C4-2B (cell line): ENCODE measurements around the gene CYGB.
"Not testable (repeated sequence)": the region's sequence is repeated elsewhere in the genome, so short reads cannot be mapped to it uniquely, and the experiment has no call there.

Experiments used
- H3K27ac ChIP-seq: fragments of 450-650 bp; 2 replicates; pipeline ENCODE4 v1.5.1; 2017
- ZFX ChIP-seq: fragments of 450-650 bp; IDR thresholded peaks from 2 replicates; pipeline ENCODE4 v1.6.1; 2017
- TF ChIP-seq, protein P1 (sequence below): fragments of 450-650 bp; conservative IDR thresholded peaks from 2 replicates; pipeline ENCODE4 v1.5.1; 2017; ENCODE audit warnings: mild to moderate bottlenecking

Gene CYGB

DNA sequence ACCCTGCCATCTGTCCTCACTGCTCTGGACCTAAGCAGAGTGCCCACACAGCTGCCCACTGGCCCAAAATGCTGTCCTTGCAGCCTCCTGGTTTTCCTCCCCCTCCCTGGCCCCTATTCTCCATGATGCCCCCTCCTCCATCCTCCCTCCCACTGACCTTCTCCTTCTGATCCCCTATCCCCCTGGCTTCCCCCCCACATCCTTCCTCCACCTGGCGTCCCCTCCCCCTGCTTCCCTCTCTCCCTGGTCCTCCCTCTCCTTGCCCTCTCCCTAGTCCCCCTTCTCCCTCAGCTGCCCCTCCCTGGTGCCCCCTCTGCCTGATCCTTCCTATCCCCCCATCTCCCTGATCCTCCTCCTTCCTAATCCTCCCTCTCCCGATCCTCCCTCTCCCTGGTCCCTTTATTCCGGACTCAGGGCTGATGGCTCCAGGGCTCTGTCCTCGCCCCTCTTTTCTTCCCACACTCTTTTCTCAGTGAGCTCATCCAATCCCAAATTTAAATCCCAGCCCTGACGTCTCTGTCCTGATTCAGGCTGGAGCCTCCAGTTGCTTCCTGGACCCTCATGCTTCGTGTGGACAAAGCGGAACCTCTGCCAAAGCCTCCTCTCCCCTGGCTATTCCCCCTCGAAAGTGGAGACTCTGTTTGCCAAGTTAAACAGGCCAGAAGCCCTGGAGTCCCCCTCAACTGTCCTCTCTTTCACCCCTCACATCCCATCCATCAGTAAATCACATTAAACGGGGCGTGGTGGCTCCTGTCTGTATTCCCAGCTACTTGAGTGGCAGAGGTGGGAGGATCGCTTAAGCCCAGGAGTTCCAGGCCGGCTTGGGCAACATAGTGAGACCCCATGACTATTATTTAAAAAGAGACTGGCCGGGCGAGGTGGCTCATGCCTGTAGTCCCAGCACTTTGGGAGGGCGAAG, 18.2 kb downstream of the CYGB start:
- no peak for TF ChIP-seq ZFX
- TF ChIP-seq, protein P1, sequence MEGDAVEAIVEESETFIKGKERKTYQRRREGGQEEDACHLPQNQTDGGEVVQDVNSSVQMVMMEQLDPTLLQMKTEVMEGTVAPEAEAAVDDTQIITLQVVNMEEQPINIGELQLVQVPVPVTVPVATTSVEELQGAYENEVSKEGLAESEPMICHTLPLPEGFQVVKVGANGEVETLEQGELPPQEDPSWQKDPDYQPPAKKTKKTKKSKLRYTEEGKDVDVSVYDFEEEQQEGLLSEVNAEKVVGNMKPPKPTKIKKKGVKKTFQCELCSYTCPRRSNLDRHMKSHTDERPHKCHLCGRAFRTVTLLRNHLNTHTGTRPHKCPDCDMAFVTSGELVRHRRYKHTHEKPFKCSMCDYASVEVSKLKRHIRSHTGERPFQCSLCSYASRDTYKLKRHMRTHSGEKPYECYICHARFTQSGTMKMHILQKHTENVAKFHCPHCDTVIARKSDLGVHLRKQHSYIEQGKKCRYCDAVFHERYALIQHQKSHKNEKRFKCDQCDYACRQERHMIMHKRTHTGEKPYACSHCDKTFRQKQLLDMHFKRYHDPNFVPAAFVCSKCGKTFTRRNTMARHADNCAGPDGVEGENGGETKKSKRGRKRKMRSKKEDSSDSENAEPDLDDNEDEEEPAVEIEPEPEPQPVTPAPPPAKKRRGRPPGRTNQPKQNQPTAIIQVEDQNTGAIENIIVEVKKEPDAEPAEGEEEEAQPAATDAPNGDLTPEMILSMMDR: no peak
- H3K27ac ChIP-seq: no peak overlapping the region

DNA sequence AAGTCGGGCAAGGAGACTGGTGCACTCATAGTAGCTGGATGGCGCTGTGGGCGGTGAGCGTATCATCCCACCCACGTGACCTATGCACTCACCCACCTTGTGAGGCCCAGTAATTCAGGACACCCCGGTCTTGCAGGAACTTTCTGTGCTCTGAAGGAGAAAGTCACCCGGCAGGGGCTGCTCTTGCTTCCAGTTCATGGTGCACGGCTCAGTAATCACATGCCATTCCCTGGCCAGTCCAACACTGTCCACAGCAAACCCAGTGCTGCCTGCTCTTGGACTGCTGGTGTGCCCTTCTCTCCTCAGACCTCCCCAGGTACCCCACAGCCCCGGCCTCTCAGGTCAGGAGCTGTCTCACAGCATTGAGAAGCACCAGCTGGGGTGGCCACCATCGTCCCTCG, 19.9 kb downstream of the CYGB start:
- TF ChIP-seq ZFX: no peak
- TF ChIP-seq, protein P1: no peak
- H3K27ac ChIP-seq: no peak overlapping the region

DNA sequence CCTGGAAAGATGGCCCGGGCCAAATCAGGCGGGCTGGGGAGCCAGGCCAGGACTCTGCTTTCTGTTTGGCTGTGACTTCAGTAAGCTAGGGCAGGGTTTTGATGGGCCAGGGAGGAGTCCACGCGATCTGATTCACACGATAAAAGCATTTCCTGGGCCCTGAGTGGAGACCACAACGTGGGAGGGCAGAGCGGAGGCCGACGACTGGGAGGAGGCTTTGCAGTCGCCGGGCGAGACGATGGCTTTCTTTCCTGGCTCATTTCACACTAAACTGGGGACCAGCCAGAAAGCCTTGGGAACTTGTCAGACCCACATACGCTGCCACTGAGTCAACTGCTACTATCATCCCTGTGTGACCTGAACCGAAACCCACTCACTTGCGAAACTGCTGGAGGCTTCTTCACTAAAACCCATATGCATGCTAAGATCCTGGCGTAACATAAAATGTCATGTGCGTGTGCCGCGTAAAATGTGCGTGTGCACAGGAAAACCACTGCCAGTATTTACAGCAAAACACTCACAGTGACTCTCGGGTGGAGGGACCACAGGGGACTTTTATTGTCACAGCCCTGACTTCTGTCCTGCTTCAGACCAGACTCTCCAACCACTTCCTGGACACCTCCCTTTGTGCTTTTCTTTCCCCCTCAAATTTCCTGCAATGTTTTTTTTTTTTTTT, 22.1 kb downstream of the CYGB start:
- H3K27ac ChIP-seq: no peak overlapping the region
- TF ChIP-seq, protein P1: no peak
- TF ChIP-seq ZFX: no peak

DNA sequence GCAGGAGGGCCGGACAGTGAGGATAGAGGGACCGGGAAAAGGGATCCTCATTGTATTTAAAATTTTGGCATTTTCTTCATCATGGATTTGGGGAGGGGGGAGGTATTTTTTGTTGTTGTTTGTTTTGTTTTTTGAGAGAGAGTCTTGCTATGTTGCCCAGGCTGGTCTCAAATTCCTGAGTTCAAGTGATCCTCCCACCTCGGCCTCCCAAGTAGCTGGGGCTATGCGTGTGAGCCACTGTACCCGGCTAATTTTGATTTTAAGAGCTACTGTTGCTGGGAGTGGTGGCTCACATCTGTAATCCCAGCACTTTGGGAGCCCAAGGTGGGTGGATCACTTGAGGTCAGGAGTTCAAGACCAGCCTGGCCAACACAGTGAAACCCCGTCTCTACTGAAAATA, 23.2 kb downstream of the CYGB start:
- H3K27ac ChIP-seq: not testable (repeated sequence)

DNA sequence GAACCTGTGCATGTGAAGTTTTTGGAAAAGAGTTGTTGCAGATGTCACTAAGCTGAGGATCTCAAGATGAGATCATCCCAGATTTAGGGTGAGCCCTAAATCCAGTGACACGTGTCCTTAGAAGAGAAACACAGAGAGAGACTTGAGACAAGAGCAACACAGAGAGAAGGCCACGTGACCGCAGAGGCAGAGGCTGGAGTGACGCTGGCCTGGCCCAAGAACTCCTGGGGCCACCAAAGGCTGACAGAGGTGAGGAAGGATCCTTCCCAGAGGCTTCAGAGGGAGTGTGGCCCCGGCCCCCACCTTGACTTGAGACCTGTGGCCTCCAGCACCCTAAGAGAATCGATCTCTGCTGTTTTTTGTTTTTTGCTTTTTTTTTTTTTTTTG, 24.2 kb downstream of the CYGB start:
- no peak overlapping the region for H3K27ac ChIP-seq
- TF ChIP-seq ZFX: no peak
- TF ChIP-seq, protein P1: no peak

DNA sequence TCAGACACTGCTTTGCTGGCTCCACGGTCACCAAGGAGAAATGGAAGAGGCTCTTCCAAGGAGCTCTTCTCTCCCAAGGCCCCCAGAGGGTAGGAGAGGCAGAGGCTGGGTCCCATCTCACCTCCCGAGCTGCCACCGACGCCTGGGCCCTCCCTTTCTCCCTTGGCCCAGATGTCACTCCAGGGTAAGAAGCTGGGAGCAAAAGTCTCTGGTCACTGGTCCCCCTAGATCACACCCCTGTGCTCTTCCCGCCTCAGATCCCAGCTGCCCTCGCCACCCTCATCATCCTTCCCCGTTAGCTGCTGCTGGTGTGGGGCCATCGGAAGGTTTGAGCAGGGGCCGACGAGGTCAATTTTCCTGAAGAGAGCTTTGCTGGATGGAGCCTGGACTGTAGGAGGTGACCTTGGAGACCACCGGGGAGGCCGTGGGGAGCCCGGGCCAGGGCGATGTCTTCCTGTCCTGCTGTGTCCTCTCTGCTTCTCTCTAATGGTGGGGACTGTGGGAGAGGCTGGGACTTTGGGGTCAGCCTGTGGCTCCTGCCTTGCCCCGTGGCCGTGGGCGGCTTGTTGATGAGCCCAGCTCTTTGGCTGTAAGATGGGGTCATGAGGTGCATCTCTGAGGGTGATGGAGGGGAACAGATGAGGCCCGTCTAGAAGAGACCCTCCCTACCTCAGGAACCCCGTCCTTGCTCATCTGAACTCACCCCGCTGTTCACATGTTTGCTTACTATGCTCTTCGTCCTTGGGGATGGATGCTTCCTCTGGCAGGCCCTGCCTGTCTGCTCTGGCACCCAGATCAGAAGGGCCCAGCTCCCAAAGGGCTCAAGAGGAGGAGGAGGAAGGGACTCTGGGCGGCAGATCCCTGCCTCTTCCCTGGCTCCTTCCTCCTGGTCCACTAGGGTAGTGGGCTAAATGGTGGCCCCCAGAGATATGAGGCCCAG, 24.9 kb downstream of the CYGB start:
- TF ChIP-seq ZFX: no peak
- TF ChIP-seq, protein P1: no peak
- H3K27ac ChIP-seq: no peak overlapping the region

DNA sequence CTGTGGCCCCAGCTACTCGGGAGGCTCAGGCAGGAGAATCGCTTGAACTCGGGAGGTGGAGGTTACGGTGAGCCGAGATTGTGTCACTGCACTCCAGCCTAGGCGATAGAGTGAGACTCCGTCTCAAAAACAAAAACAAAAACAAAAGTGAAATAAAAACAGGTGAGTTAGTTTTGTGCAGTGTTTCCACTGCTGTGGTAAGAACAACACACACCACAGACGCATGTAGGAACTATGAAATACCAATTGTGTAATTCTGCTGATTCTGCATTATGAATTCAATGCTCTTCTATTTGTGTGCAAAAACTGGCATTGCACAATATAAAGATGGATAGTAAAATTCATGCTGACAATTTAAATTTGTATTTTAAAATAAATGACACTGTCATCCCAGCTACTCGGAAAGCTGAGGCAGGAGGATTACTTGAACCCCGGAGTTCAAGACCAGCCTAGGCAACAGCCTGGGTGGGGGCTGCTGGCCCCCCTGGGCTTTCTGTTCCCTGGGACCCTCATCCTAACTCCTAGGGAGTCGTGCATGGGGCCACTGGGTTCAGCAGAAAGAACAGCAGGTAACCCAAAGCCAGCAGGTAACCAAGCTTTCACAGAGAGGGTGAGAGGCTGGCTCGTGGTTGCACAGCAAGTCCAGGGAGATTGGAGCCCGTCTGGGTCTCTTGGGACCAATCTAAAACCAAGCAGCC, 25.7 kb downstream of the CYGB start:
- H3K27ac ChIP-seq: no peak overlapping the region
- TF ChIP-seq, protein P1: no peak
- no peak for TF ChIP-seq ZFX
